Lower leg skin (tissue), 4 donors: ENCODE results near the gene ADGRF5. TPM values are rescaled to one million over a fixed set of nuclear protein-coding genes. Genes with fewer than 3 reads are reported as not detected.

Experiments
- DNase-seq, 2 donors: peaks; one replicate each; pipeline ENCODE4 v3.0.0-alpha.2; 2019; ENCODE audit warnings: low spot score in 2 of 2
- H3K4me3 ChIP-seq: fragments of 200-600 bp; sonication (generic); 2 replicates; pipeline ENCODE4 v1.5.1; 2017; ENCODE audit warnings: mild to moderate bottlenecking, low read depth; ENCODE audit not compliant: poor library complexity, severe bottlenecking
- CTCF ChIP-seq, 3 donors: fragments of 450-650 bp; IDR thresholded peaks; one replicate each; pipeline ENCODE4 v1.5.1; 2016; ENCODE audit warnings: antibody characterized with exemption in 3 of 3, mild to moderate bottlenecking in 3 of 3, moderate library complexity in 2 of 3
- POLR2A ChIP-seq, 2 donors: fragments of 450-650 bp; IDR thresholded peaks; one replicate each; pipeline ENCODE4 v1.6.1; 2016 to 2017; ENCODE audit warnings: antibody characterized with exemption in 2 of 2, mild to moderate bottlenecking in 1 of 2, moderate library complexity in 1 of 2
- WGBS, 2 donors: methylation state at CpG; one replicate each; pipeline ENCODE4 v1.1.5; 2018; 5-methylcytosine and 5-hydroxymethylcytosine counted together
- intact Hi-C: fragments of 100-400 bp; cut with DNase I; formaldehyde crosslinking; loops from one replicate; pipeline ENCODE4 v1.15.0; 2023; ENCODE audit warnings: low total_unique reads
- total RNA-seq, 4 donors: library from RNA; depleted of rRNA; stranded (reverse); fragments of >200 nt; gene quantifications; one replicate each; pipeline ENCODE4 v1.1.0, GENCODE V29; 2016

Gene ADGRF5
- total RNA-seq, 4 donors from 2014 or later, result 3.4 to 14.3 (median 7.4) TPM

- no peak for TF ChIP-seq CTCF (IDR thresholded peaks at IDR 0.05)
- TF ChIP-seq POLR2A (IDR thresholded peaks at IDR 0.05), result no peak
- no peak for DNase-seq
- intact Hi-C loops, result no loop called here
- WGBS, 2 donors, result 88 to 90% methylated on average over 4 of the region's 4 CpGs
- H3K4me3 ChIP-seq, result no peak overlapping the region
These were observed 15.9 kb upstream of the ADGRF5 start for GRCh38 chr6:46937642-46938041.

- WGBS, 2 donors, result 72 to 88% methylated on average over 6 of the region's 6 CpGs
- DNase-seq, result no peak
- TF ChIP-seq CTCF (IDR thresholded peaks at IDR 0.05) (no peak), POLR2A (IDR thresholded peaks at IDR 0.05) (no peak)
- no peak overlapping the region for H3K4me3 ChIP-seq
- intact Hi-C loops, result no loop called here
These were observed 13.9 kb upstream of the ADGRF5 start for GRCh38 chr6:46935687-46936086.

- 80 to 84% methylated on average over 5 of the region's 5 CpGs for WGBS, 2 donors
- intact Hi-C loops, result no loop called here
- TF ChIP-seq CTCF (IDR thresholded peaks at IDR 0.05) (no peak), POLR2A (IDR thresholded peaks at IDR 0.05) (no peak)
- no peak for DNase-seq
- H3K4me3 ChIP-seq, result no peak overlapping the region
These were observed 12.0 kb upstream of the ADGRF5 start for GRCh38 chr6:46933751-46934150.

GRCh38 chr6:46932526-46933319 lies 11.0 kb upstream of the ADGRF5 start:
- intact Hi-C loops, result no loop called here
- no peak overlapping the region for H3K4me3 ChIP-seq
- WGBS, 2 donors, result 66 to 72% methylated on average over 10 of the region's 10 CpGs
- TF ChIP-seq CTCF (IDR thresholded peaks at IDR 0.05) (no peak), POLR2A (IDR thresholded peaks at IDR 0.05) (no peak)
- no peak for DNase-seq

GRCh38 chr6:46931416-46931815 lies 9.7 kb upstream of the ADGRF5 start:
- WGBS, 2 donors, result 80 to 85% methylated on average over 2 of the region's 2 CpGs

More at GRCh38 chr6:46931416-46931815, 9.7 kb upstream of the ADGRF5 start:
- TF ChIP-seq POLR2A (IDR thresholded peaks at IDR 0.05) (no peak), CTCF (IDR thresholded peaks at IDR 0.05) (no peak)
- DNase-seq, result no peak
- no peak overlapping the region for H3K4me3 ChIP-seq
- intact Hi-C loops, result no loop called here
